SK-N-SH (cell line): ENCODE results near the gene MGLL. TPM values are rescaled to one million over a fixed set of nuclear protein-coding genes. Genes with fewer than 3 reads are reported as not detected.

Experiments used
- CTCF ChIA-PET: fragments of 300-600, 350-600 bp; formaldehyde crosslinking; extraction: SDS; loops from one replicate; lab custom pipeline; 2021; lab: Yijun Ruan, JAX
- POLR2A ChIA-PET: fragments of 350-600 bp; sonication (Branson Sonifier 250); formaldehyde crosslinking; extraction: SDS; loops from one replicate; lab custom pipeline; 2020; ENCODE audit warnings: antibody characterized with exemption, inconsistent platforms; lab: Yijun Ruan, JAX
- DNase-seq: peaks from one replicate; pipeline ENCODE4 v3.0.0; 2012
- H2AFZ ChIP-seq: fragments of 200-600 bp; sonication (generic); 2 replicates; pipeline ENCODE4 v1.8.1; 2016; ENCODE audit warnings: antibody characterized with exemption, mild to moderate bottlenecking, low read depth
- H3F3A ChIP-seq: fragments of 200-600 bp; sonication (generic); replicated peaks from 2 replicates; pipeline ENCODE3; 2016; ENCODE audit warnings: antibody characterized with exemption, mild to moderate bottlenecking; ENCODE audit not compliant: insufficient read depth
- H3K27ac ChIP-seq, 2 experiments: fragments of 200-500 bp in 1 of 2; fragments of 200-600 bp in 1 of 2; sonication (Bioruptor generic) in 1 of 2; sonication (generic), shearing (Covaris generic) in 1 of 2; 2 replicates each; pipeline versions ENCODE4 v1.5.1 to v1.6.1; 2014 to 2016; ENCODE audit warnings: low read depth in 2 of 2, inconsistent platforms in 1 of 2, low read length in 1 of 2, mild to moderate bottlenecking in 1 of 2, mixed read lengths in 1 of 2
- H3K27me3 ChIP-seq: fragments of 200-600 bp; sonication (generic), shearing (Covaris generic); 2 replicates; pipeline ENCODE4 v1.6.1; 2016; ENCODE audit warnings: mixed run types; ENCODE audit not compliant: insufficient read depth
- H3K36me3 ChIP-seq, 2 experiments: fragments of 200-500 bp in 1 of 2; fragments of 200-600 bp in 1 of 2; sonication (Bioruptor generic) in 1 of 2; sonication (generic) in 1 of 2; replicated peaks in 1 of 2; 2 replicates each; pipeline versions ENCODE3 to v1.5.1; 2014 to 2016; ENCODE audit warnings: low read length in 1 of 2, mild to moderate bottlenecking in 1 of 2; ENCODE audit not compliant: insufficient read depth in 2 of 2, control insufficient read depth in 1 of 2
- H3K4me1 ChIP-seq, 2 experiments: fragments of 200-500 bp in 1 of 2; fragments of 200-600 bp in 1 of 2; sonication (Bioruptor generic) in 1 of 2; sonication (generic), shearing (Covaris generic) in 1 of 2; 2 replicates each; pipeline versions ENCODE4 v1.5.1 to v1.6.1; 2014 to 2016; ENCODE audit warnings: low read depth in 1 of 2, low read length in 1 of 2, mixed run types in 1 of 2; ENCODE audit not compliant: insufficient read depth in 2 of 2, control insufficient read depth in 1 of 2
- H3K4me2 ChIP-seq: fragments of 200-600 bp; sonication (generic), shearing (Covaris generic); 2 replicates; pipeline ENCODE4 v1.6.1; 2017; ENCODE audit warnings: mixed run types
- H3K4me3 ChIP-seq, 2 experiments: fragments of 200-500 bp in 1 of 2; fragments of 200-600 bp in 1 of 2; sonication (Bioruptor generic) in 1 of 2; sonication (generic), shearing (Covaris generic) in 1 of 2; 2 replicates each; pipeline versions ENCODE4 v1.5.1 to v1.8.1; 2014 to 2016; ENCODE audit warnings: low read depth in 2 of 2, inconsistent platforms in 1 of 2, low read length in 1 of 2, mild to moderate bottlenecking in 1 of 2, mixed read lengths in 1 of 2, moderate library complexity in 1 of 2
- H3K79me2 ChIP-seq: fragments of 200-600 bp; sonication (generic); 2 replicates; pipeline ENCODE4 v1.8.1; 2017; ENCODE audit warnings: mild to moderate bottlenecking; ENCODE audit not compliant: insufficient read depth
- H3K9ac ChIP-seq: fragments of 200-600 bp; sonication (generic); 2 replicates; pipeline ENCODE4 v1.6.1; 2017; ENCODE audit warnings: mixed run types
- H3K9me2 ChIP-seq: fragments of 200-600 bp; sonication (generic); 2 replicates; pipeline ENCODE4 v1.6.1; 2017; ENCODE audit warnings: mixed run types
- H3K9me3 ChIP-seq: fragments of 200-600 bp; sonication (generic); 2 replicates; pipeline ENCODE4 v1.6.1; 2017; ENCODE audit warnings: mixed run types, mild to moderate bottlenecking, moderate library complexity
- H4K20me1 ChIP-seq: fragments of 200-600 bp; sonication (generic); 2 replicates; pipeline ENCODE4 v1.6.1; 2017; ENCODE audit warnings: mild to moderate bottlenecking, mixed run types; ENCODE audit not compliant: insufficient read depth
- EZH2phosphoT487 ChIP-seq: fragments of 200-600 bp; sonication (generic); IDR thresholded peaks from 2 replicates; pipeline ENCODE4 v1.6.1; 2017; ENCODE audit warnings: low read depth, mixed run types, mild to moderate bottlenecking, antibody characterized with exemption, moderate library complexity, borderline replicate concordance
- FOXJ3 ChIP-seq: sonication (generic); formaldehyde crosslinking; IDR thresholded peaks from 2 replicates; pipeline ENCODE4 v1.5.1; 2020; ENCODE audit warnings: mild to moderate bottlenecking, missing genetic modification reagents
- GATA2 ChIP-seq: sonication (generic); formaldehyde crosslinking; IDR thresholded peaks from 2 replicates; pipeline ENCODE4 v1.5.0; 2020; ENCODE audit warnings: mild to moderate bottlenecking, missing genetic modification reagents
- NFIC ChIP-seq: IDR thresholded peaks from 2 replicates; pipeline ENCODE4 v1.4.0; 2012; ENCODE audit warnings: borderline replicate concordance
- RAD21 ChIP-seq: IDR thresholded peaks from 2 replicates; pipeline ENCODE4 v1.6.1; 2012; ENCODE audit warnings: mild to moderate bottlenecking, low read length
- REST ChIP-seq: IDR thresholded peaks from 2 replicates; pipeline ENCODE4 v1.6.1; 2012; ENCODE audit warnings: mild to moderate bottlenecking, low read depth, low read length, moderate library complexity
- SIN3A ChIP-seq: IDR thresholded peaks from 2 replicates; pipeline ENCODE4 v1.6.1; 2012; ENCODE audit warnings: low read depth, mild to moderate bottlenecking, low read length, moderate library complexity, borderline replicate concordance
- TCF12 ChIP-seq: IDR thresholded peaks from 2 replicates; pipeline ENCODE4 v1.4.0; 2012
- WGBS: methylation state at CpG from one replicate; pipeline ENCODE4 v1.1.6; 2017; ENCODE audit warnings: low lambda C conversion rate; 5-methylcytosine and 5-hydroxymethylcytosine counted together
- polyA plus RNA-seq, 3 experiments: library from polyadenylated mRNA; depleted of rRNA; stranded (reverse); fragments of >200 nt; gene quantifications; 2 replicates each; pipeline ENCODE4 v1.2.3, GENCODE V29; 2012
- TF ChIP-seq, protein P1 (sequence below): IDR thresholded peaks from 2 replicates; pipeline ENCODE4 v1.4.0; 2012; ENCODE audit warnings: low read depth, borderline replicate concordance
- TF ChIP-seq, protein P2 (sequence below): IDR thresholded peaks from 2 replicates; pipeline ENCODE4 v1.4.0; 2012; ENCODE audit warnings: low read depth, borderline replicate concordance

The MGLL gene
- polyA plus RNA-seq, 1 of the 3 experiments (the other 2 are of a cell fraction): 2.2 TPM

GRCh38 chr3:127809211-127809610 is 13.1 kb downstream of the MGLL start:
- ChIA-PET POLR2A (no interaction called here), CTCF (no interaction called here)
- DNase-seq: no peak
- no peak overlapping the region for H3K27ac ChIP-seq
- H3K4me1 ChIP-seq: peaks cover 0 to 1% of the 10 kb centered on the region in 2 experiments; a peak in 1 of 4 replicates
- TF ChIP-seq REST (no peak), SIN3A (no peak)
- H3K4me2 ChIP-seq: no peak overlapping the region
- H2AFZ ChIP-seq: no peak overlapping the region
- no peak overlapping the region for H3K9ac ChIP-seq
- H4K20me1 ChIP-seq: no peaks in the 10 kb centered on the region
- no peaks in the 10 kb centered on the region for H3K27me3 ChIP-seq
- H3K79me2 ChIP-seq: no peaks in the 10 kb centered on the region
- no peaks in the 10 kb centered on the region for H3K36me3 ChIP-seq
- WGBS: 54% methylated on average over 1 of the region's 1 CpG
- H3K9me2 ChIP-seq: no peaks in the 10 kb centered on the region
- H3K4me3 ChIP-seq: no peak overlapping the region
- no peaks in the 10 kb centered on the region for H3K9me3 ChIP-seq
- no peaks in the 10 kb centered on the region for H3F3A ChIP-seq

DNA sequence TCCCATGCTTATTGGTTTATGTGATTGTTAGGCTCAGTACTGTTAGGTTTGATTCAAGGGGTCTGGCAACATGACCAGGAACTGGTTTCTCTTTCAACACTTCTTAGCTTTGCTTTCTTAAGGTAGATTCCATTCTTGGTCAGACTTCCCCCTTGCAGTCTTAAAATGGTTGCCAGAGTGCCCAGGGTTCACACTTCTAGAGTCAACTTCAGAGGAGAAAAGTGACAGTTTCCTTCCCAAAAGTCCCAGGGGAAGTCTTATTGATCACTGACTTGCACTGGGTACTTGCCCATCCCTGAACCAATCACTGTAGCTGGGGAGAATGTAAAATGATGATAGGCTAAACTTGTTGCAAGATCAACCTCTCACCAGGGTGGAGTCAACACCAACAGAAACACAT is 14.1 kb downstream of the MGLL start:
- no peaks in the 10 kb centered on the region for H3K36me3 ChIP-seq
- H3K9me2 ChIP-seq: no peaks in the 10 kb centered on the region
- no peaks in the 10 kb centered on the region for H3F3A ChIP-seq
- DNase-seq: no peak
- ChIA-PET POLR2A (no interaction called here), CTCF (interaction anchor here (0.6 to 1.2 kb wide), 3 partner anchors 14 to 979 kb away, joined by 3 to 4 read pairs (median 3); partner anchors contain the start of gene MGLL)
- H3K4me2 ChIP-seq: no peak overlapping the region
- H3K27me3 ChIP-seq: no peaks in the 10 kb centered on the region
- H3K4me1 ChIP-seq: peaks cover 3 to 8% of the 10 kb centered on the region in 2 experiments; a peak in 2 of 4 replicates
- H4K20me1 ChIP-seq: no peaks in the 10 kb centered on the region
- no peak overlapping the region for H3K4me3 ChIP-seq
- TF ChIP-seq GATA2 (CRISPR knock-in tag): no peak
- H3K27ac ChIP-seq: no peak overlapping the region
- no peak overlapping the region for H3K9ac ChIP-seq
- no peak overlapping the region for H2AFZ ChIP-seq
- H3K9me3 ChIP-seq: no peaks in the 10 kb centered on the region
- no peaks in the 10 kb centered on the region for H3K79me2 ChIP-seq

DNA sequence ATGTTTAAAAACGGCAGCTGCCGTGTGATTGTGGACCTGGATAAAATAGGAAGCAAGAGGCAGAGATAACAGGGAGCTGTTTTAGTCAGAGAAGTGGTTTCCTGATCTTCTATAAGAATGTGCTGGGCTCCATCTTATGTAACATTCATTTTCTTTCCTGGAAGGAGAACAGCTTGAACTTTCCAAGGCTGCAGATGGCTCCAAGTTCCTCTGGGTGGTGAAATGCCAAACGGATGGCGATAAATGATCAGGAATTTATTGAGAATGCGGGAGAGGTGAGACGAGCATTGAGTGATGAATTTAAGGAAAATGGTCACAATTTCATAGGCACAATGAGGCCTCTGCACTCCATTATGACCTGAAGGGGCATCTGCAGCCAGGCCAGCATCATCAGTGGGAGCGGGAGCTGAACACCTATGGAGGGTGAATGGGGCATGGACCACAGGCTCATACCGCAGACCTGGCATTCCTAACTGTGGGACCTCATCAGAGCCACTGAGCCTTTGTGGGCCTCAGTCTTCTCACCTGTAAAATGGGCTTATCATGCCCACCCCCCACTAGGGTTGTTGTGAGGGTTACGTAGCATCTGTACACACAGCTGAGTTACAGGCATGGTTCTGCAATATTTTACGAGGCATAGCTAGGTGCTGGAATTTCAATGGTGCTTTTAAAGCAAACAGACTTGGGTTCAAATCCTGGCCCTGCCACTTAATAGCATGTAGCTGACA is 17.1 kb downstream of the MGLL start:
- peaks cover 3 to 20% of the 10 kb centered on the region in 2 experiments; a peak in 2 of 4 replicates for H3K4me1 ChIP-seq
- POLR2A ChIA-PET: no interaction called here
- no peaks in the 10 kb centered on the region for H3K9me2 ChIP-seq
- H3K4me2 ChIP-seq: no peak overlapping the region
- no peak for DNase-seq
- H3K36me3 ChIP-seq: no peaks in the 10 kb centered on the region
- H2AFZ ChIP-seq: no peak overlapping the region
- H3K27me3 ChIP-seq: no peaks in the 10 kb centered on the region
- H3F3A ChIP-seq: peaks cover 7% of the 10 kb centered on the region
- CTCF ChIA-PET: interaction anchor here (0.6 to 1.2 kb wide), 2 partner anchors 18 to 73 kb away, joined by 3 to 4 read pairs; no protein-coding TSS in a partner anchor
- no peak overlapping the region for H3K27ac ChIP-seq
- no peak overlapping the region for H3K9ac ChIP-seq
- no peaks in the 10 kb centered on the region for H3K9me3 ChIP-seq
- no peaks in the 10 kb centered on the region for H4K20me1 ChIP-seq
- H3K79me2 ChIP-seq: no peaks in the 10 kb centered on the region
- 99% methylated on average over 10 of the region's 10 CpGs for WGBS
- H3K4me3 ChIP-seq: no peak overlapping the region
- TF ChIP-seq GATA2 (CRISPR knock-in tag) (no peak), NFIC (no peak), EZH2phosphoT487 (no peak), FOXJ3 (CRISPR knock-in tag) (no peak), RAD21 (no peak), TCF12 (no peak)
- TF ChIP-seq, protein P1, sequence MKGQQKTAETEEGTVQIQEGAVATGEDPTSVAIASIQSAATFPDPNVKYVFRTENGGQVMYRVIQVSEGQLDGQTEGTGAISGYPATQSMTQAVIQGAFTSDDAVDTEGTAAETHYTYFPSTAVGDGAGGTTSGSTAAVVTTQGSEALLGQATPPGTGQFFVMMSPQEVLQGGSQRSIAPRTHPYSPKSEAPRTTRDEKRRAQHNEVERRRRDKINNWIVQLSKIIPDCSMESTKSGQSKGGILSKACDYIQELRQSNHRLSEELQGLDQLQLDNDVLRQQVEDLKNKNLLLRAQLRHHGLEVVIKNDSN: no peak
- TF ChIP-seq, protein P2, sequence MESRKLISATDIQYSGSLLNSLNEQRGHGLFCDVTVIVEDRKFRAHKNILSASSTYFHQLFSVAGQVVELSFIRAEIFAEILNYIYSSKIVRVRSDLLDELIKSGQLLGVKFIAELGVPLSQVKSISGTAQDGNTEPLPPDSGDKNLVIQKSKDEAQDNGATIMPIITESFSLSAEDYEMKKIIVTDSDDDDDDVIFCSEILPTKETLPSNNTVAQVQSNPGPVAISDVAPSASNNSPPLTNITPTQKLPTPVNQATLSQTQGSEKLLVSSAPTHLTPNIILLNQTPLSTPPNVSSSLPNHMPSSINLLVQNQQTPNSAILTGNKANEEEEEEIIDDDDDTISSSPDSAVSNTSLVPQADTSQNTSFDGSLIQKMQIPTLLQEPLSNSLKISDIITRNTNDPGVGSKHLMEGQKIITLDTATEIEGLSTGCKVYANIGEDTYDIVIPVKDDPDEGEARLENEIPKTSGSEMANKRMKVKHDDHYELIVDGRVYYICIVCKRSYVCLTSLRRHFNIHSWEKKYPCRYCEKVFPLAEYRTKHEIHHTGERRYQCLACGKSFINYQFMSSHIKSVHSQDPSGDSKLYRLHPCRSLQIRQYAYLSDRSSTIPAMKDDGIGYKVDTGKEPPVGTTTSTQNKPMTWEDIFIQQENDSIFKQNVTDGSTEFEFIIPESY: no peak
